GM12878 (cell line): ENCODE results near the gene SCIMP. TPM values are rescaled to one million over a fixed set of nuclear protein-coding genes. Genes with fewer than 3 reads are reported as not detected.
A peak's percentile ranks its signal among the peaks of the same experiment; 100 is the strongest.

Experiments used
- ATF2 ChIP-seq: IDR thresholded peaks from 2 replicates; pipeline ENCODE4 v1.6.1; 2012; ENCODE audit warnings: low read length, inconsistent platforms
- CHD2 ChIP-seq: IDR thresholded peaks from 2 replicates; pipeline ENCODE4 v1.6.1; 2011; ENCODE audit warnings: low read depth, low read length, improper control_type of control experiment, borderline replicate concordance
- EP300 ChIP-seq, 2 experiments: fragments of 150-350 bp in 1 of 2; IDR thresholded peaks; 2 replicates each; pipeline ENCODE4 v1.6.1; 2011 to 2012; ENCODE audit warnings: low read depth in 2 of 2, low read length in 2 of 2, borderline replicate concordance in 1 of 2, improper control_type of control experiment in 1 of 2, inconsistent platforms in 1 of 2; ENCODE audit not compliant: control insufficient read depth in 1 of 2
- ESRRA ChIP-seq: IDR thresholded peaks from 2 replicates; pipeline ENCODE4 v1.6.1; 2012; ENCODE audit warnings: mild to moderate bottlenecking, low read length, improper control_type of control experiment
- EZH2 ChIP-seq: IDR thresholded peaks from 2 replicates; pipeline ENCODE4 v1.6.1; 2012; ENCODE audit warnings: low read depth, mild to moderate bottlenecking, control low read depth, inconsistent platforms, low read length, borderline replicate concordance; ENCODE audit not compliant: control insufficient read depth
- HDAC2 ChIP-seq: fragments of 200-600 bp; sonication (generic); IDR thresholded peaks from 2 replicates; pipeline ENCODE4 v1.6.1; 2017
- IRF5 ChIP-seq: fragments of 450-650 bp; IDR thresholded peaks from 2 replicates; pipeline ENCODE4 v1.6.1; 2017; ENCODE audit warnings: borderline replicate concordance
- MTA3 ChIP-seq: IDR thresholded peaks from 2 replicates; pipeline ENCODE4 v1.6.1; 2012; ENCODE audit warnings: low read length, inconsistent platforms, borderline replicate concordance
- NKRF ChIP-seq: fragments of 450-650 bp; conservative IDR thresholded peaks from 2 replicates; pipeline ENCODE4 v1.6.1; 2017; ENCODE audit warnings: mild to moderate bottlenecking, moderate library complexity
- NR2C1 ChIP-seq: fragments of 450-650 bp; IDR thresholded peaks from 2 replicates; pipeline ENCODE4 v1.6.1; 2017; ENCODE audit warnings: antibody characterized with exemption, mild to moderate bottlenecking, moderate library complexity
- PML ChIP-seq: IDR thresholded peaks from 2 replicates; pipeline ENCODE4 v1.6.1; 2012; ENCODE audit warnings: low read length, inconsistent platforms
- POU2F2 ChIP-seq: IDR thresholded peaks from 3 replicates; pipeline ENCODE4 v1.6.1; 2011; ENCODE audit warnings: low read depth, mild to moderate bottlenecking, low read length, borderline replicate concordance
- PRDM15 ChIP-seq: fragments of 450-650 bp; formaldehyde crosslinking; IDR thresholded peaks from 2 replicates; pipeline ENCODE4 v1.4.0; 2020; ENCODE audit warnings: mild to moderate bottlenecking, moderate library complexity
- RFX5 ChIP-seq: IDR thresholded peaks from 2 replicates; pipeline ENCODE4 v1.6.1; 2011; ENCODE audit warnings: low read depth, low read length, improper control_type of control experiment
- SIN3A ChIP-seq: IDR thresholded peaks from 2 replicates; pipeline ENCODE4 v1.6.1; 2012; ENCODE audit warnings: low read depth, low read length, improper control_type of control experiment
- SPI1 ChIP-seq: IDR thresholded peaks from 2 replicates; pipeline ENCODE4 v1.6.1; 2011; ENCODE audit warnings: low read depth, mild to moderate bottlenecking, low read length, moderate library complexity, borderline replicate concordance; ENCODE audit not compliant: insufficient read depth
- YY1 ChIP-seq: IDR thresholded peaks from 2 replicates; pipeline ENCODE4 v1.6.1; 2011; ENCODE audit warnings: low read depth, mild to moderate bottlenecking, low read length
- polyA plus RNA-seq, 11 experiments: library from polyadenylated mRNA; depleted of rRNA in 4 of 11; unstranded in 6 of 11; stranded (reverse) in 5 of 11; fragments of >200 nt; fragmentation: Nextera tagmentation in 4 of 11; fragmentation: Illumina TruSeq in 1 of 11; extraction: Ambion mirVana in 4 of 11; extraction: Trizol in 1 of 11; gene quantifications; 1 replicate in 1 of 11; 2 replicates in 10 of 11; pipeline versions ENCODE4 v1.2.1 to v1.2.3, GENCODE V29; 2011 to 2016; ENCODE audit warnings: inconsistent platforms in 2 of 11, missing spikeins in 2 of 11, low read depth in 1 of 11
- total RNA-seq, 4 experiments: library from RNA; depleted of rRNA in 3 of 4; stranded (reverse); fragments of >200 nt in 3 of 4; fragmentation: Illumina TruSeq in 1 of 4; extraction: Trizol in 1 of 4; gene quantifications; 2 replicates each; pipeline versions ENCODE4 v1.2.1 to v1.2.3, GENCODE V29; 2013 to 2021

The SCIMP gene
- total and polyA plus RNA-seq, 10 of the 15 experiments (the other 5 are each of a cell fraction or from before 2014, with no cell fraction given), result 56.7 to 151 (median 95.0) TPM

- peak; percentile 89 for TF ChIP-seq NKRF
- TF ChIP-seq MTA3, result no peak
- TF ChIP-seq SPI1, result no peak
- no peak for TF ChIP-seq IRF5
- TF ChIP-seq NR2C1, result no peak
- TF ChIP-seq EZH2, result no peak
- no peak for TF ChIP-seq EP300 (IDR thresholded peaks at IDR 0.05; ENCODE audit: borderline replicate concordance in 1 of 2, control insufficient read depth in 1 of 2, low read depth in 2 of 2, low read length in 2 of 2)
- TF ChIP-seq ESRRA, result no peak
- TF ChIP-seq RFX5, result no peak
- TF ChIP-seq ATF2, result no peak
- TF ChIP-seq POU2F2, result 0 out of 3 replicates have a peak, but pooled peaks have one; percentile 15
- peak; percentile 92 for TF ChIP-seq CHD2
- TF ChIP-seq SIN3A, result peak; percentile 70; the same call in 1 of the 2 replicates
- TF ChIP-seq PRDM15 (CRISPR knock-in tag), result no peak
- no peak for TF ChIP-seq HDAC2
- TF ChIP-seq YY1, result no peak
- no peak for TF ChIP-seq PML
These were observed 47.4 kb upstream of the SCIMP start, which contains the start of gene RABEP1 (continued) for GRCh38 chr17:5281814-5282641.
